PC-9 (cell line): ENCODE measurements around the gene UBA1. TPM values are rescaled to one million over a fixed set of nuclear protein-coding genes. Genes with fewer than 3 reads are reported as not detected.

Experiments used
- BruUV-seq: library from RNA; stranded (reverse); fragments of 400-500 nt; replicated peaks from 2 replicates; lab custom pipeline; 2021; lab: Mats Ljungman, UMichigan
- CTCF ChIA-PET: fragments of 300-600 bp; sonication (Branson Sonifier 250); formaldehyde crosslinking; loops from one replicate; lab custom pipeline; 2022; ENCODE audit warnings: antibody characterized with exemption; lab: Charles Lee
- POLR2A ChIA-PET: fragments of 300-600 bp; sonication (Branson Sonifier 250); formaldehyde crosslinking; loops from one replicate; lab custom pipeline; 2022; ENCODE audit warnings: antibody characterized with exemption; ENCODE audit not compliant: unreplicated experiment; lab: Charles Lee
- DNase-seq, 2 experiments: peaks; one replicate each; pipeline versions ENCODE4 v3.0.0 to v3.0.0-alpha.2; 2015 to 2022; ENCODE audit warnings: mixed read lengths in 1 of 2
- H2AFZ ChIP-seq: fragments of 200-600 bp; sonication (generic); 2 replicates; pipeline ENCODE4 v1.8.1; 2017; ENCODE audit warnings: antibody characterized with exemption
- H3F3A ChIP-seq: fragments of 200-600 bp; sonication (generic); 2 replicates; pipeline ENCODE4 v1.8.1; 2017; ENCODE audit warnings: antibody characterized with exemption, mild to moderate bottlenecking, low read depth; ENCODE audit not compliant: insufficient read depth
- H3K27ac ChIP-seq: fragments of 200-600 bp; sonication (generic); 2 replicates; pipeline ENCODE4 v1.6.1; 2016; ENCODE audit warnings: mixed run types
- H3K27me3 ChIP-seq: fragments of 200-600 bp; sonication (generic); 2 replicates; pipeline ENCODE4 v1.6.1; 2016; ENCODE audit warnings: low read depth, mixed run types; ENCODE audit not compliant: insufficient read depth
- H3K36me3 ChIP-seq: fragments of 200-600 bp; sonication (generic); 2 replicates; pipeline ENCODE4 v1.6.1; 2016; ENCODE audit warnings: low read depth, mixed run types
- H3K4me1 ChIP-seq: fragments of 200-600 bp; sonication (generic); replicated peaks from 2 replicates; pipeline ENCODE4 v1.6.1; 2016; ENCODE audit warnings: mixed run types; ENCODE audit not compliant: insufficient read depth
- H3K4me2 ChIP-seq: fragments of 200-600 bp; sonication (generic); 2 replicates; pipeline ENCODE4 v1.6.1; 2017; ENCODE audit warnings: mixed run types
- H3K4me3 ChIP-seq: fragments of 200-600 bp; sonication (generic); 2 replicates; pipeline ENCODE4 v1.6.1; 2016; ENCODE audit warnings: mixed run types
- H3K79me2 ChIP-seq: fragments of 200-600 bp; sonication (generic); 2 replicates; pipeline ENCODE4 v1.6.1; 2017; ENCODE audit warnings: low read depth, mixed run types
- H3K9me2 ChIP-seq: fragments of 200-600 bp; sonication (generic); 2 replicates; pipeline ENCODE4 v1.8.1; 2017; ENCODE audit warnings: mild to moderate bottlenecking; ENCODE audit not compliant: insufficient read depth
- H3K9me3 ChIP-seq: fragments of 200-600 bp; sonication (generic); 2 replicates; pipeline ENCODE4 v1.8.1; 2016; ENCODE audit warnings: low read depth; ENCODE audit not compliant: insufficient read depth
- H4K20me1 ChIP-seq: fragments of 200-600 bp; sonication (generic); 2 replicates; pipeline ENCODE4 v1.8.1; 2017; ENCODE audit not compliant: insufficient read depth
- CTCF ChIP-seq: fragments of 200-600 bp; sonication (generic); conservative IDR thresholded peaks from 2 replicates; pipeline ENCODE4 v1.6.1; 2017; ENCODE audit warnings: mixed run types, antibody characterized with exemption, mild to moderate bottlenecking, moderate library complexity
- EZH2 ChIP-seq: fragments of 200-600 bp; sonication (generic); IDR thresholded peaks from 2 replicates; pipeline ENCODE4 v1.8.0; 2017; ENCODE audit warnings: antibody characterized with exemption, low read depth
- intact Hi-C: fragments of 100-400 bp; cut with micrococcal nuclease; formaldehyde crosslinking; loops from one replicate; pipeline ENCODE4 v1.10.0; 2022; ENCODE audit not compliant: unreplicated experiment
- total RNA-seq: library from RNA; stranded (reverse); gene quantifications from 2 replicates; pipeline ENCODE4 v1.2.3, GENCODE V29; 2021

The UBA1 gene
- total RNA-seq, 1 experiment from 2014 or later, result 126 TPM

GRCh38 chrX:47189906-47190305, 3.7 kb upstream of the UBA1 start:
- Histone ChIP-seq H3F3A (peaks cover 3% of the 10 kb centered on the region; the same call in 1 of the 2 replicates), H3K4me3 (no peak overlapping the region), H3K4me1 (no peaks in the 10 kb centered on the region), H3K27ac (no peak overlapping the region), H3K79me2 (peaks cover 11% of the 10 kb centered on the region), H4K20me1 (no peaks in the 10 kb centered on the region), H3K36me3 (no peaks in the 10 kb centered on the region), H2AFZ (no peak overlapping the region), H3K9me2 (no peaks in the 10 kb centered on the region), H3K9me3 (no peaks in the 10 kb centered on the region), H3K4me2 (no peak overlapping the region), H3K27me3 (no peaks in the 10 kb centered on the region)
- ChIA-PET CTCF (no interaction called here), POLR2A (no interaction called here)
- no TSS peak for BruUV-seq
- intact Hi-C loops, result loop anchor here (5.0 to 10.0 kb wide), 3 partner anchors 172 to 465 kb away; partner anchors contain the start of genes ELK1 and UXT
- DNase-seq, result no peak
- no peak for TF ChIP-seq CTCF
- TF ChIP-seq EZH2, result no peak

- Histone ChIP-seq H3K9me2 (no peaks in the 10 kb centered on the region), H2AFZ (peak overlapping the region; percentile 76; the same call in 1 of the 2 replicates), H3K79me2 (peaks cover 19% of the 10 kb centered on the region), H4K20me1 (no peaks in the 10 kb centered on the region), H3K27ac (no peak overlapping the region), H3K4me3 (peak overlapping the region; percentile 59), H3K4me2 (peak overlapping the region; percentile 69), H3K4me1 (no peaks in the 10 kb centered on the region), H3F3A (peaks cover 3% of the 10 kb centered on the region; the same call in 1 of the 2 replicates), H3K36me3 (no peaks in the 10 kb centered on the region), H3K27me3 (no peaks in the 10 kb centered on the region), H3K9me3 (no peaks in the 10 kb centered on the region)
- POLR2A ChIA-PET, result interaction anchor here (0.6 kb wide), 1 partner anchor 231 kb away, joined by 4 read pairs; no protein-coding TSS in a partner anchor
- intact Hi-C loops, result loop anchor here (5.0 to 10.0 kb wide), 3 partner anchors 172 to 464 kb away; partner anchors contain the start of genes ELK1 and UXT
- DNase-seq, result peak; percentile 67 to 69
- BruUV-seq, result no TSS peak
- CTCF ChIA-PET, result no interaction called here
- TF ChIP-seq CTCF (no peak), EZH2 (no peak)
These were observed 3.0 kb upstream of the UBA1 start for GRCh38 chrX:47190445-47191269.

GRCh38 chrX:47191331-47191730, 2.3 kb upstream of the UBA1 start:
- Histone ChIP-seq H3K4me3 (peak overlapping the region; percentile 59), H3K79me2 (peaks cover 26% of the 10 kb centered on the region), H3K9me3 (no peaks in the 10 kb centered on the region), H3K9me2 (no peaks in the 10 kb centered on the region), H3K27ac (no peak overlapping the region), H3K4me1 (no peaks in the 10 kb centered on the region), H3K4me2 (peak overlapping the region; percentile 69), H3F3A (peaks cover 3% of the 10 kb centered on the region; the same call in 1 of the 2 replicates), H3K27me3 (no peaks in the 10 kb centered on the region), H2AFZ (peak overlapping the region; percentile 76; the same call in 1 of the 2 replicates), H3K36me3 (no peaks in the 10 kb centered on the region), H4K20me1 (no peaks in the 10 kb centered on the region)
- TF ChIP-seq EZH2 (no peak), CTCF (no peak)
- intact Hi-C loops, result loop anchor here (5.0 to 10.0 kb wide), 3 partner anchors 171 to 463 kb away; partner anchors contain the start of genes ELK1 and UXT
- BruUV-seq, result no TSS peak
- CTCF ChIA-PET, result no interaction called here
- POLR2A ChIA-PET, result interaction anchor here (0.6 kb wide), 1 partner anchor 231 kb away, joined by 4 read pairs; no protein-coding TSS in a partner anchor
- peak in 1 of 2 experiments; percentile 11 for DNase-seq
